Mesothelial cell of epicardium (in vitro differentiated cells): ENCODE results near the gene THRA. TPM values are rescaled to one million over a fixed set of nuclear protein-coding genes. Genes with fewer than 3 reads are reported as not detected.

Source experiments
- DNase-seq, 2 experiments: peaks; one replicate each; pipeline ENCODE4 v3.0.0; 2021; ENCODE audit warnings: low spot score in 2 of 2; ENCODE audit not compliant: unreplicated experiment in 2 of 2
- H3K27ac Mint-ChIP-seq: 2 replicates; pipeline ENCODE4 v1.8.0; 2021; ENCODE audit warnings: mixed read lengths
- H3K27me3 Mint-ChIP-seq: 2 replicates; pipeline ENCODE4 v1.8.0; 2021; ENCODE audit warnings: low read depth, mixed read lengths
- H3K36me3 Mint-ChIP-seq: 2 replicates; pipeline ENCODE4 v1.8.0; 2021; ENCODE audit warnings: mixed read lengths
- H3K4me1 Mint-ChIP-seq: 2 replicates; pipeline ENCODE4 v1.8.0; 2021; ENCODE audit warnings: mixed read lengths
- H3K4me3 Mint-ChIP-seq: 2 replicates; pipeline ENCODE4 v1.8.0; 2021; ENCODE audit warnings: mild to moderate bottlenecking, moderate library complexity, mixed read lengths
- H3K9me3 Mint-ChIP-seq: 2 replicates; pipeline ENCODE4 v1.8.0; 2021; ENCODE audit warnings: mixed read lengths
- total RNA-seq: library from RNA; stranded (reverse); gene quantifications from 3 replicates; pipeline ENCODE4 v1.2.1, GENCODE V29; 2021
- TF ChIP-seq, protein P1 (sequence below): fragments of 200-600 bp; sonication (generic); IDR thresholded peaks from one replicate; pipeline ENCODE4 v1.5.0; 2021; ENCODE audit warnings: antibody characterized with exemption; ENCODE audit not compliant: unreplicated experiment

THRA gene
- total RNA-seq, 1 donor from 2014 or later = 42.4 TPM

DNA sequence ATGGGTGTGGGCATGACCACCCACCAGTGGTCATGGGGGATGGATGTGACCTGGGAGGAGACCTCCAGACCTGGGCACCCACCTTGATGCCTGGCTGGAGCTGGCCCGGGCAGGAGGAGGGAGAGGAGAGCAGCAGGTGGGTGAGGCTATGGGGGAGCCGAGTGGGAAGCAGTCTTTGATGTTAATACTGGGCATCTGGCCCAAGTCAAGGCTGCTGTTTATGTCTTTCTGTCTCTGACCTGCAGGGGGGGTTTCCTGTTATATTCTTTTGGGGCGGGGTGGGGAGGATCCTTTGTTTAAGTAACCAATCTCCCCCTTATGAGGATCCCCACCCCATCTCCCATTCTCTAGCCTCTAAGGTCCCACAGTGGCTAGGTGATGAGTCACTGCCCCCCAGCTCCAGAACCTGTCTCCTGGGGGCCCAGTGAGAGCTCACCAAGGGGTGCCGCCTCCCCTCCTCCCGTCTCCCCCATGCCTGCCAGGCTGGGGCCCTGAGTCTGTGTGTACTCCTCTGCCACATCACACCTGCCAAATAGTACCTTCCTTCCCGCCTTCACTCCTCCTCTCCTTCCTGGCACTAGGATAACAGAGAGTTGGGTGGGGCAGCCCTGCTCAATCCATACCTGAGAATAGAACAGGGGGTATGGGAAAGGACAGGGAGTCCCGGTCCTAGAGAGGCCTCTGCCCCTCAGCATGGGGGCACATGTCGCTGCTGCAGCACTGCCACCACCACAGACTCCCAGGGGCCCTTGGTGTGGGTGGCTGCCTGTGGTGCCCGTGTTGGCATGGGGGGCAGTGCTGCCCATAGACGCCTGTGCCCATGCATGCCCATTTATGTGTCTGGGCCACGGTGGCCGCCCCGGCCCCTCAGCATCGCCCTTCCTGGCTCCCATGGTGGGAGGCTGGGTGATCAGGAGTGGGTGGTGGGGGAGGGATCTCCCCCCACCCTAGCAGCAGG, 7.3 kb downstream of the THRA start:
- TF ChIP-seq, protein P1, sequence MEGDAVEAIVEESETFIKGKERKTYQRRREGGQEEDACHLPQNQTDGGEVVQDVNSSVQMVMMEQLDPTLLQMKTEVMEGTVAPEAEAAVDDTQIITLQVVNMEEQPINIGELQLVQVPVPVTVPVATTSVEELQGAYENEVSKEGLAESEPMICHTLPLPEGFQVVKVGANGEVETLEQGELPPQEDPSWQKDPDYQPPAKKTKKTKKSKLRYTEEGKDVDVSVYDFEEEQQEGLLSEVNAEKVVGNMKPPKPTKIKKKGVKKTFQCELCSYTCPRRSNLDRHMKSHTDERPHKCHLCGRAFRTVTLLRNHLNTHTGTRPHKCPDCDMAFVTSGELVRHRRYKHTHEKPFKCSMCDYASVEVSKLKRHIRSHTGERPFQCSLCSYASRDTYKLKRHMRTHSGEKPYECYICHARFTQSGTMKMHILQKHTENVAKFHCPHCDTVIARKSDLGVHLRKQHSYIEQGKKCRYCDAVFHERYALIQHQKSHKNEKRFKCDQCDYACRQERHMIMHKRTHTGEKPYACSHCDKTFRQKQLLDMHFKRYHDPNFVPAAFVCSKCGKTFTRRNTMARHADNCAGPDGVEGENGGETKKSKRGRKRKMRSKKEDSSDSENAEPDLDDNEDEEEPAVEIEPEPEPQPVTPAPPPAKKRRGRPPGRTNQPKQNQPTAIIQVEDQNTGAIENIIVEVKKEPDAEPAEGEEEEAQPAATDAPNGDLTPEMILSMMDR = no peak
- H3K4me3 Mint-ChIP-seq = peak overlapping the region; percentile 64
- H3K9me3 Mint-ChIP-seq = no peaks in the 10 kb centered on the region
- peak overlapping the region; percentile 94 for H3K27ac Mint-ChIP-seq
- H3K4me1 Mint-ChIP-seq = peaks cover 79% of the 10 kb centered on the region
- H3K36me3 Mint-ChIP-seq = no peaks in the 10 kb centered on the region
- DNase-seq = no peak
- H3K27me3 Mint-ChIP-seq = no peaks in the 10 kb centered on the region

DNA sequence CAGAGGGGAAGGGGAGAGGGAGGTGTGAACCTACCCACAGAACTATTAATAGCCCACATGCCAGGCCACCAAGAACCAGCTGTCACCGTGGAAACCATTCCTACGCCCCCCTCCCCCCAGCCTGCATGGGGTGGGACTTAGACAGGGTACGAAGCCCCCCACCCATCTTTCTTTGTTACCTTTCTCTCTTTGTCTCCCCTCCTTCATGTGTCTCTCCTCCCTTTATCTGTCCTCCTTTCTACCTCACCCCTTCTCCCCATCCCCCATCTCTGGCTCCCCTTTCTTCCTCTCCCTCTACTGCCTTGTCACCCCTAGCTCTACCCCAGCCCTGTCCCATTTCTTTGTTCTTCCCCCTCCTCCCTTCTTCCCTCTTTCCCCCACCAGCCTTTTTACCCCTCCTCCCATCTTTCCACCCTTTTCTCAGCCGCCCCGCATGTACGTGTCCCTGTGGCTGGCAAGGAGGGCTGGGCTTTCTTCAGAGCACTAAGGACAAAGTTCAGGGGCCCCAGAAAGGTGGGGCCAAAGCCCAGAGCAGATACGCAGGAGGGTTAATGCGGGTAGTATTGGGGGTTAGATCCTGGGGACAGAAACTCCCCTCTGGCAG, 8.0 kb downstream of the THRA start:
- TF ChIP-seq, protein P1 = no peak
- no peak for DNase-seq
- Mint-ChIP-seq H3K27me3 (no peaks in the 10 kb centered on the region), H3K9me3 (no peaks in the 10 kb centered on the region), H3K4me3 (peak overlapping the region; percentile 24), H3K27ac (peak overlapping the region; percentile 50), H3K36me3 (peaks cover 2% of the 10 kb centered on the region), H3K4me1 (peaks cover 81% of the 10 kb centered on the region)

DNA sequence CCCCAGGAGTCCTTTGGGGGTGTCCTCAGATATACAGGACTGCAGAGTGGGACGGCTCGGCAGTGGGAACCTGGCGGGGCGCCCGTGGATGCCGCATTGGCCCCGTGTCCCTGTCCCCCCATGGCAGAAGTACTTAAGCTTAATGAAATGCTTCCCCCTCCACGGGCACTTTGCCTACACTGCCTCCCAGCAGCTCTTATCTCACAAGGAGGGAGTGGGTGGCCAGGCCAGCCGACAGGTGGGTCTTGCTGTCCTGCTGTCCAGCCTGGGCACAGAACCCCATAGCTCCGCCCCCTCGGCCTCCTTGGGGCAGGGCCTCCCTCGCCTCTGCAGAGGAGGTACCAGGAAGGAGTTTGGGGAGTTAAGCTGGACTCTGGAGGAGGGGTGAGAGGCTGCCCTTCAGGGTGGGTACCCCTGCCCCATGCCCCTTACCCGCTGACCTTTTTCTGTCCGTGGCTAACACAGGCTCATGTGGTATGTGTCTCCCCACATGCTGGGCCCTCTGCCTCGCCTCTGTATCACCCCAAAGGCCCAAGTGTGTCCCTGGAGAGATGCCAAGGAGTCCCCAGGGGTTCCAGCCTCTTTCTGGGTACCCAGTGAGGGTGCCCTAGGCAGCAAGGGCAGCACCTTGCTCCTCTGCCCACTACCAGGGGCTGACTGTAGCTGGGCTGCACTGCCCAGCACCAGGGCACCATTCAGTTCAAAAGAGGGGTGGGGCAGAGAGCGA, 8.7 kb downstream of the THRA start:
- TF ChIP-seq, protein P1 = no peak
- Mint-ChIP-seq H3K4me3 (no peak overlapping the region), H3K36me3 (peaks cover 2% of the 10 kb centered on the region), H3K9me3 (no peaks in the 10 kb centered on the region), H3K27ac (no peak overlapping the region), H3K27me3 (no peaks in the 10 kb centered on the region), H3K4me1 (peaks cover 81% of the 10 kb centered on the region)
- DNase-seq = no peak

DNA sequence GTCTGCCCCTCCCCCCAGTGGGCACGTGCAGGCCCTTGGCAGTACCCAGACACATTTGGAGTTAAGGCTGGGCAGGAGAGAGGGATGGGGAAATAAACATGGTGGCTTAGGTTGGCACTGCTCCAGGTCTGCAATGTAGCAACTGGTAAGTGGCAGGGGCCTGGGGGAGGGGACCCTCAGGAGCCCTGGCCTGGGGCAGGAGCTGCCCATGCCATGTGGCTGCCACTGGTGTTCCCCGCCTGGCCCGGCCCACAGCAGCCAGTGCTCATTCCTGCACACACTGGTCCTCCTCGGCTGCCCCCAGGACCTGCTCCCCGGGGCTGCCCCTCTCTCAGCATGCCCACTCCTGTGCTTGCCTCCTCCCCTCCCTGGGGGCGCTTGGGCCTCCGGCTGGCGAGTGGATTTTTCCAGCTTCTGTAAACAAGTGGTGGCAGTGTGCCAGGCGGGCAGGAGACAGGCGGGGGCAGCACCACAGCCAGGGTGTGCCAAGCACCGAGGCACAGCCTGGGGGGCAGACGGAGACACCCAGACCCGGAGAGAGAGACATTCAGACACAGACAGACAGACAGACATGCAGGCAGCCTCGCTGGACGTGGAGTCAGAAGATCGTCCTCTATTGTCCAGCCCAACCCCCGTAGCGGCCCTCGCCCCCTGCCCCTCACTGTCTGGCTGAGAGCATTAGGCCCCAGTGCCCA, 9.4 kb downstream of the THRA start:
- H3K9me3 Mint-ChIP-seq = no peaks in the 10 kb centered on the region
- TF ChIP-seq, protein P1 = no peak
- H3K4me3 Mint-ChIP-seq = no peak overlapping the region
- DNase-seq = no peak
- peaks cover 76% of the 10 kb centered on the region for H3K4me1 Mint-ChIP-seq
- peaks cover 2% of the 10 kb centered on the region for H3K36me3 Mint-ChIP-seq
- no peaks in the 10 kb centered on the region for H3K27me3 Mint-ChIP-seq
- peak overlapping the region; percentile 86 for H3K27ac Mint-ChIP-seq

DNA sequence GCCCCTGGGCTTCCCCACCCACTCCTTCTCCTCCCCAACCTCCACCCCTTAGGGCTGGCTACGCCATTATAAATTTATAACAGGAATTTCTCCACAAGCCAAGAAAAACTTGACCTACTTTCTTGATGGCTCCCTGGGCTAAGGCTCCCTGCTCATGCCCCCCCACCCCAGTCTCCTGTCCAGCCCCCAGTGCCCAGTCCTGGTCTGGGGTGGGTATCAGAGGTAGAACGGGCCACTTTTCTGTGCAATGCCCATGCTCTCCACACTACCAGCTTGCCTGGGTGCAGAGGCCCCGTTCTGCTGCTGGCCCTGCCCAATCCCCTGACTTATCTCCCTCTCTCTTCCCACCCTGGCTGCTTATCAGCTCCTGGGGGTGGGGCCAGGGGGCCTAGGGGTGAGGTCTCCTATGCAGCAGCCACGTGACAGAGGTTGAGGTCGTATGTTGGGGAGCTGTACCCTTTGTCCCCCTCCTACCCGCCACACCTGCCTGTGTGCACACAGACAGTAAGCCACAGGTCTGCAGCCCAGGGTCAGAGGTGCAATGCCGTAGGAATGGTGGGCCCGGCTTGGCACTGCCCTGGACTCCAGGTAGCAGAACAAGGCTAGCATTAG, 10.1 kb downstream of the THRA start:
- Mint-ChIP-seq H3K36me3 (peaks cover 2% of the 10 kb centered on the region), H3K4me1 (peaks cover 71% of the 10 kb centered on the region), H3K27ac (peak overlapping the region; percentile 86), H3K27me3 (no peaks in the 10 kb centered on the region), H3K9me3 (no peaks in the 10 kb centered on the region), H3K4me3 (no peak overlapping the region)
- DNase-seq = no peak
- TF ChIP-seq, protein P1 = no peak
